Left lung (tissue), 10 donors: ENCODE results near the gene SLC6A2. TPM values are rescaled to one million over a fixed set of nuclear protein-coding genes. Genes with fewer than 3 reads are reported as not detected.

Experiments used
- ATAC-seq: fragments of 200-7000 bp; cut with Tn5 transposase; one replicate; pipeline ENCODE4 v1.9.1; 2020; ENCODE audit warnings: moderate library complexity
- DNase-seq, 4 donors: peaks; one replicate each; pipeline ENCODE4 v3.0.0-alpha.2; 2013 to 2020
- H3K27ac ChIP-seq, 2 donors: fragments of 200-600 bp; sonication (generic) in 1 of 2; one replicate each; pipeline versions ENCODE4 v1.5.0 to v1.8.0; 2020 to 2021
- H3K27me3 ChIP-seq, 2 donors: fragments of 200-600 bp; sonication (generic) in 1 of 2; one replicate each; pipeline versions ENCODE4 v1.5.0 to v1.8.0; 2020 to 2021
- H3K36me3 ChIP-seq, 2 donors: fragments of 200-600 bp; sonication (generic) in 1 of 2; one replicate each; pipeline versions ENCODE4 v1.5.0 to v1.8.0; 2020 to 2021
- H3K4me1 ChIP-seq, 2 donors: fragments of 200-600 bp; one replicate each; pipeline ENCODE4 v1.8.0; 2021
- H3K4me3 ChIP-seq, 2 donors: fragments of 200-600 bp; sonication (generic) in 1 of 2; one replicate each; pipeline versions ENCODE4 v1.5.0 to v1.8.0; 2020 to 2021; ENCODE audit warnings: mild to moderate bottlenecking in 1 of 2
- H3K9me3 ChIP-seq, 2 donors: fragments of 200-600 bp; sonication (generic) in 1 of 2; one replicate each; pipeline versions ENCODE4 v1.5.0 to v1.8.0; 2020 to 2021
- CTCF ChIP-seq, 2 donors: fragments of 200-600 bp; sonication (generic) in 1 of 2; IDR thresholded peaks; one replicate each; pipeline versions ENCODE4 v1.5.0 to v1.8.0; 2021; ENCODE audit warnings: antibody characterized with exemption in 2 of 2
- intact Hi-C, 2 donors: fragments of 100-400 bp; cut with DNase I; formaldehyde crosslinking; loops; one replicate each; pipeline versions ENCODE4 v1.11.2 to v1.14.2; 2022
- polyA plus RNA-seq, 6 donors: library from polyadenylated mRNA; unstranded; fragments of 120-200 nt; gene quantifications; one replicate each; pipeline ENCODE4 v1.2.1, GENCODE V29; 2013; ENCODE audit not compliant: insufficient read length in 6 of 6
- total RNA-seq, 2 donors: library from RNA; stranded (reverse); fragmentation: NEBNext Ultra II Directional; extraction: Animal tissue kit (Norgen Biotek cat#: 25700); gene quantifications; one replicate each; pipeline ENCODE4 v1.2.1, GENCODE V29; 2021
- donor health status: DM: no; HTN: yes; CAD: no.
- donor health status: DM: no; HTN: no; CAD: no.

SLC6A2 gene
- total and polyA plus RNA-seq, 8 donors: 0.10 TPM; not detected in 5

- DNase-seq (no peak), ATAC-seq (no peak)
- intact Hi-C loops: no loop called here
- TF ChIP-seq CTCF (IDR thresholded peaks at IDR 0.05): no peak
- no peak overlapping the region for H3K27ac ChIP-seq
- H3K9me3 ChIP-seq: no peaks in the 10 kb centered on the region
- H3K27me3 ChIP-seq: peaks cover 0 to 3% of the 10 kb centered on the region in 2 donors
- no peak overlapping the region for H3K4me3 ChIP-seq
- no peaks in the 10 kb centered on the region for H3K36me3 ChIP-seq
- H3K4me1 ChIP-seq: no peaks in the 10 kb centered on the region
Observed at GRCh38 chr16:55725055-55725777, 69.4 kb downstream of the SLC6A2 start.

- H3K27ac ChIP-seq: no peak overlapping the region
- no peak for TF ChIP-seq CTCF (IDR thresholded peaks at IDR 0.05)
- DNase-seq (no peak), ATAC-seq (no peak)
- H3K4me3 ChIP-seq: no peak overlapping the region
- H3K4me1 ChIP-seq: no peaks in the 10 kb centered on the region
- H3K36me3 ChIP-seq: no peaks in the 10 kb centered on the region
- no peaks in the 10 kb centered on the region for H3K9me3 ChIP-seq
- H3K27me3 ChIP-seq: no peaks in the 10 kb centered on the region
- intact Hi-C loops: no loop called here
Observed at GRCh38 chr16:55728797-55729196, 73.0 kb downstream of the SLC6A2 start.

DNA sequence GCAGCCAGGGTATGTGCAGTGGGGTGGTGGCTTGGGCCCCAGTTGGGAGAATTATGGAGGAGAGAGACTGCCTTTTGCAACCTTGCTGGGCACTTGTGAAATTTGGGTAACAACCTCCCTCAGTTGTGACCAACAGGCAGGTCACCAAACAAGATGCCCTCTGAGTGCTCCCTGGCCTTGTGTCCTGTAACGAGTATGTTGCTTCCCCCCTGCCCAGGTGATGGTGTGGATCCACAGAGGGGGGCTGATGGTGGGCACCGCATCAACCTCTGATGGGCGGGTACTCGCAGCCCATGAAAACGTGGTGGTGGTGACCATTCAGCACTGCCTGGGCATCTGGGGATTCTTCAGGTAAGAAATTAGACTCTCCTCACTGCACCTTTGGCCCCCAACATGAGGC is 74.3 kb downstream of the SLC6A2 start:
- DNase-seq (no peak), ATAC-seq (no peak)
- no peaks in the 10 kb centered on the region for H3K9me3 ChIP-seq
- no peaks in the 10 kb centered on the region for H3K27me3 ChIP-seq
- no peak overlapping the region for H3K4me3 ChIP-seq
- H3K4me1 ChIP-seq: no peaks in the 10 kb centered on the region
- no peaks in the 10 kb centered on the region for H3K36me3 ChIP-seq
- intact Hi-C loops: no loop called here
- H3K27ac ChIP-seq: no peak overlapping the region
- no peak for TF ChIP-seq CTCF (IDR thresholded peaks at IDR 0.05)

GRCh38 chr16:55732496-55732895 is 76.7 kb downstream of the SLC6A2 start:
- TF ChIP-seq CTCF (IDR thresholded peaks at IDR 0.05): no peak
- ATAC-seq (no peak), DNase-seq (no peak)
- H3K4me1 ChIP-seq: no peaks in the 10 kb centered on the region
- H3K36me3 ChIP-seq: no peaks in the 10 kb centered on the region
- H3K27ac ChIP-seq: no peak overlapping the region
- H3K9me3 ChIP-seq: no peaks in the 10 kb centered on the region
- H3K27me3 ChIP-seq: peaks cover 0 to 5% of the 10 kb centered on the region in 2 donors
- intact Hi-C loops: no loop called here
- H3K4me3 ChIP-seq: no peak overlapping the region

DNA sequence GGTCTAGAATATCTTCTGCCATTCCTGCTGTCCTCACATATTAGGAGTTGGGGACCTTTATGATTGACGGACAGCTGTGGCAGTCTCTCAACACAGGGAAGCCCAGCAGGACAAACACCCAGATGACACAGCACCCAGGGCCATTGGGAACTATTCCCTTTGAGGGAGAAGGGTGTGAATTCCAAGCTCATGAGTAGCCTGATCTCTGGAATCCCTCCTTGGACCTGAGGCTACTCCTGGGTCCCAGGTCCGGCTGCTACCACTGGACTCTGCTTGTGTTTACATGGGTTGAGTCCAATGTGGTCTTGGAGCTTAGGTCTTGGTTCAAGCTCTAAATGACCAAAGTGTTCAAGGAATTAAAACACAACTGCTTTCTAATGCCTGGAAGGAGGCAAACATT is 78.9 kb downstream of the SLC6A2 start:
- intact Hi-C loops: no loop called here
- no peak overlapping the region for H3K4me3 ChIP-seq
- H3K4me1 ChIP-seq: no peaks in the 10 kb centered on the region
- no peaks in the 10 kb centered on the region for H3K9me3 ChIP-seq
- H3K27ac ChIP-seq: no peak overlapping the region
- DNase-seq (no peak), ATAC-seq (no peak)
- H3K27me3 ChIP-seq: peaks cover 0 to 12% of the 10 kb centered on the region in 2 donors
- H3K36me3 ChIP-seq: no peaks in the 10 kb centered on the region
- TF ChIP-seq CTCF (IDR thresholded peaks at IDR 0.05): no peak
